HG02973 (cell line): ENCODE measurements around the gene HDAC6.
"Not testable (repeated sequence)": the region's sequence is repeated elsewhere in the genome, so short reads cannot be mapped to it uniquely, and the experiment has no call there.

Experiments
- ATAC-seq: cut with Tn5 transposase; IDR thresholded peaks from one replicate; pipeline ENCODE4 v1.9.1; 2021; ENCODE audit warnings: moderate library complexity; ENCODE audit not compliant: unreplicated experiment

The HDAC6 gene

DNA sequence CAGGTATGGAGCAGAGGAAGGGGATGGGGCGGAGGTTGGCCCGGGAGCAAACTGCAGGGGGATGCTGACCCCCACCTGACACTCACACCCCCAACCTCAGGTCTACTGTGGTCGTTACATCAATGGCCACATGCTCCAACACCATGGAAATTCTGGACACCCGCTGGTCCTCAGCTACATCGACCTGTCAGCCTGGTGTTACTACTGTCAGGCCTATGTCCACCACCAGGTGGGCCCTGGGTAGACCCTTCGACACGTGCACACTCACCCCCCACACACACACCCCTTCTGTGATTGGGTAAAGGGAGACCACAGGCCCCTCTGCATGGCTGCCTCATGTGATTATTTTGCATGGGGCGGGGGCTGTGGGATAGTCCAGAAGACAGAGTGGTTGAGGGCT is 22.2 kb downstream of the HDAC6 start:
- ATAC-seq, result no peak

DNA sequence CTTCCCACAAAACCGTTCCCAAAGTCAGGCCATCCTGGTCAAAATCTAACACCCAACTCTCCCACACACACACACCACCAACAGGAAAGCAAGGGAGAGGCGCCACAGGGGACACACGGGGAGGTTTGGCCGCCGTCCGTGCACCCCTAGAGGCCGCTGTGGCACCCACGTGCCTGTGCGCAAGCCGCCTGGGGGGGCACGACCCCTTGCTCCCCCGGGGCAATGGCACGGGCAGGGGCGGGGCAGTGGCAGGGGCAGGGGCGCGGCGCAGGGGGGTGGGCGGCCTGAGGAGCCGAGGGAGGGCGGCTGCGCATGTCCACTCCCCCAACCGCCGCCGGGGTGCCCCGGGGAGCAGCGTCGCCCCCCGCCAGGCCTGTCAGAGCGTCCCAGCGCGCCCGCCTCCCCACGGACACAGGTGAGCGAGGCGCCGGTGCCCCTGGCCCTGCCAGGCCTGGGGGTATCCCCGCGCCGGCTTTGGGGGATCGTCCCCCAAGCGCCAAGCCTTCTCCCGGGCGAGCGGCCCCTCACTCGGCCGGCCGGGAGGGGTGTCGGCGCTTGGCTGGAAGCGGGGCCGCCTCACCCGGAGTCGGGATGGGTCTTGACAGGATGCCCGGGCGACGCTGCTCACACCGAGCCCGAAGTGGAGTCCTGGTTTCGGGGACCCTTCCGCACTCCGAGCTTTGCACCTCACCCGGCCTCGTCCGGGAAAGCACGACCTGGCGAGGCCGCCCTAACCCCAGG is 24.4 kb downstream of the HDAC6 start, which contains the start of gene ERAS:
Gene ERAS (plus strand): TSS at position 379 of the 741 bp plus-strand sequence. CDS start 2,611 bp downstream, outside the sequence.
- ATAC-seq, result no peak

DNA sequence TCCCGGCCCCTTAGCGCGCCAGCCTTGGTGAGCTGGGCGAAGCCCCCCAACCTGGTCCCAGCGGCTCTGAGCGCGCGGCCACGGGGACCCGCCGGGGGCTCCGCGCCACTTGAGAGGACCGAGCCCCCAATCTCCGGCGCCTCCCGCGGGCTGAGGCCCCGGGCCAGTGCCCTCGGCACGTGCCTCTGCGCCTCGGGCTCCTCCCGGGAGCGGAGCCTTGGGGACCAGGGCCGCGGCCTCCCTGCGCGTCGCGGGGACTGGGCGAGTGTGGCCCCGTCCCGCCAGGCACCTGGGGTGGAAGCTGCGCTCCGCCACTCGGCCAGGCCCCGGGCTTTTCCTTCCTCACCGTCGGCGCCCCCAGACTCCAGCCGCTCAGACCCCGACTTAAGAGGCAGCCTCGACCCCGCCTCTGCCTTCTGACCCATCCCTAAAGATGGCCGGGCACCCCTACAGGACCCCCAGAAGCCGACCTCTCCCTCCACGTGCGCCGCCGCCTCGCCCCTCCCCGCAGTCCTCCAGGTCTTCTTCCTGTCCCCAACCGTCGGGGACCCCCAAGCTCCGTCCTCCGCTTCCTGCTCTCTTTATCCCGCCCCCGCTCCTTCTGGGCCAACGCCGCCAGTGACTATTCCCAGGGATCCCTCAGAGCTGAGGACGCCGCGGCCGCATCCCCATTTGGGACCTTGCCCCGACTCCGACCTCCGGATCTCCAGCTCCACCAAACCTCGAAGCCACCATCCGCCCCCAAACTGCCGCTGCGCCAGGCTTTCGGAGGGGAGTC is 25.2 kb downstream of the HDAC6 start:
- no peak for ATAC-seq

DNA sequence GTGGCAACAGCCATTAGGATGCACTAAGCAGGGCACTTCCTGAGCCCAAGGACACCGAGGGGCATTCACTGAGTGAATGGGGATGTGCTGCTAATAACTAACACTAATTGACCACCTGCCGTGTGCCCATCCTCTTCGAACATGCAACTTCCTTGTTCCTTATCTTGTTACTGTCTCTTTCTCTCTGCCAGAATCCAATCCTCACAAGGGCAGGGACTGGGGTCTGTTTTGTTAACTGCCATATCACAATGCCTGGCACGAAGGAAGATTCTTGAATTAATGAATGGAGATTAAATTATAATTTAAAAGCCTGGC is 25.7 kb downstream of the HDAC6 start:
- no peak for ATAC-seq

DNA sequence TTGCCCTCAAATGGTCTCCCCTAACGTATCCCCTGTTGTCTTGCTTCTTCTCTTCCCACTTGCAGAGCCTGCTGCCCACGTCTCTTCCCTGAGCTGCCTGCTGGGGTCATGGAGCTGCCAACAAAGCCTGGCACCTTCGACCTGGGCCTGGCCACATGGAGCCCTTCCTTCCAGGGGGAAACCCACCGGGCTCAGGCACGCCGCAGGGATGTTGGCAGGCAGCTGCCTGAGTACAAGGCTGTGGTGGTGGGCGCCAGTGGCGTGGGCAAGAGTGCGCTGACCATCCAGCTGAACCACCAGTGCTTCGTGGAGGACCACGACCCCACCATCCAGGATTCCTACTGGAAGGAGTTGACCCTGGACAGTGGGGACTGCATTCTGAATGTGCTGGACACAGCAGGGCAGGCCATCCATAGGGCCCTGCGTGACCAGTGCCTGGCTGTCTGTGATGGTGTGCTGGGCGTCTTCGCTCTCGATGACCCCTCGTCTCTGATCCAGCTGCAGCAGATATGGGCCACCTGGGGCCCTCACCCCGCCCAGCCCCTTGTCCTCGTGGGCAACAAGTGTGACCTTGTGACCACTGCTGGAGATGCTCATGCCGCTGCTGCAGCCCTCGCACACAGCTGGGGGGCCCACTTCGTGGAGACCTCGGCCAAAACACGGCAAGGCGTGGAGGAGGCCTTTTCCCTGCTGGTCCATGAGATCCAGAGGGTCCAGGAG is 27.3 kb downstream of the HDAC6 start:
- ATAC-seq, result no peak

DNA sequence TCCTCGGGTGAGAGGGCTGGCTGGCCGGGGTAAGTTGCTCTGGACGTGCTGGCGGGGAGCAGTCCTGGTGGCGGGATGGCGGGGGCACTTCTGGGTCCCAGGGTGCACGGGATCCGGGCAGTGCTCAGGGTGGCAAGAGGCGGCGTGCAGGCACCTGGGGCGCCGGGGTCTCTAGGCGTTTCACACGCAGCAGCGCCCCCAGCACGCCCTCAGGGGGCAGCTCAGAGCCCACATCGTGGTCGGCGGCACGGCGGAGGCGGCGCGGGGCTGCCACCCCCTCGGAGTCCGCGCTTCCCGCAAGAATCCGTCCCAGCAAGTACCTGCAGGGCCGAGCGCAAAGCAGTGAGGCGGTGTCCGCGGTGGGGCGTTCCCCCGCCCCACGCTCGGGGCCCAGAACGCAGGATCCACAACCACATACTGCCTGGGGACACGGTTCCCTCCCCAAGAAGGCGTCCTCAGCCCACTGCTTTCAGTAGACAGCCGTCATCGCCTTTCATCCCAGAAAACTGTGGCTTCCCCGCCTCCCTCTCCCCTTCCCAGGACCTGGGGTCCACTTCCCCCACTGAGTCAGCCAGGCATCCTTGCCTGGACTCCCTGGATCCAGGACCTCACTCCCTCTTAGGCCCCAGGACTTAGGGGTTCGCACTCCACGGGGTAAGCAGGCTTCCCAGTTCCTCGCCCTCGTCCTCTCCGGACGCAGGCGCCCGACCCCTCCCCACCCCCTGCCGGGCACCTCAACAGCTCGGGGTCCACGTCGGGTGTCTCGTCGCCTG is 29.5 kb downstream of the HDAC6 start:
- ATAC-seq, result no peak

DNA sequence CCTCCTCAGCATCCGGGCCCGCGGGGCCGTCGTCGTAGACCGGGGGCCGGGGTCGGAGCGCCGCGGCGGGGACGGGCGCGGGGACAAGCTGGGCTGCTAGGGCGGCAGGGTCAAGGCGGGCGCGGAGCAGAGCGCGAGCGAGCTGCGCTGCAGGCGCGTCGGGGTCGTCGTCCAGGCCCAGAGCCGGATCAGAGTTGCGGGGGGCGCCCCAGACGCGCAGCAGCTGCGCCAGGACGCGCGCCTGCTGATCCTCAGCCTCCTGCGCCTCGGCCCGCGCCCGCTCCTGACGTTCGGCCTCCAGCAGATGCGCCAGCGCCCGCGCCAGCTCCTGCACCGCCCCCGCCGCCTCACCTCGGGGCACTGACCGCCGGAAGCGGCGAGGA is 30.0 kb downstream of the HDAC6 start:
- no peak for ATAC-seq

DNA sequence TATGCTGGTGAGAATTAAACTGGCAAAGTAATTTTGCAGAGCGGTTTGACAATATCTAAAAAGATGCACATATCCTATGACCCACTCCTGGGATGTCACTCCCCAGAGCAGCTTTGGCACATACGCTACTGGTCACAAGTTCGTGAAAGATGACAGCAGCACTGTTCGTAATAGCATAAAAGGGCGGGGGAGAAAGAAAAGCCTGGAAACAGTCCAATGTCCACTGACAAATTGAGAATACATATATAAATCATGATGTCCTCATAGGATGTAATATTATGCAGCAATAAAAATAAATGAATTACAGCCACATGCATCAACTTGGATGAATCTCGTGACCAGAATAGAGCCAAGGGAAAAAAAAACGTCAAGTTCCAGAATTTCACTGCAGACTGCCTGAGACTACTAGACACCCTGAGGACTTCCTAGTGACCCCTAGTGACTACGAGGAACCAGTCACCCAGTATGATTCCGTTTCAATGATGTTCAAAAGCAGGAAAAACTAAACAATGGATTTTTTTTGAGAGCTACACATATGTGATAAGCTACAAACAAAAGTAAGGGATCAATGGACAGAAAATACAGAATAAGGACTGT is 31.8 kb downstream of the HDAC6 start:
- ATAC-seq, result no peak

DNA sequence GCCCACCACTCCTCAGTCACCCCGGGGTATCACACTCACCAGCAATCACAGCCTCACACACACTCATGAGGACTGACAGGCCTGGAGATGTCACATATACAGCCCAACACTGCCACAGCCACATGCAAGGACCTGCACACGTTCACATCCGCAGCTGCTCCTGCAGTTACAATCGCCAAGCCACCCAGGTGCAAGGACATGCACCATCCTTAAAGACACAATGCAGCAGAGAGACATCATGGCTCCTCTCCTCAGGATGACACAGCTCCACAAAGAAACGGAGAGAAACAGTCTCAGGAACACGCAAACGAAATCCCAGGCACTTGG is 32.5 kb downstream of the HDAC6 start:
- ATAC-seq, result no peak

DNA sequence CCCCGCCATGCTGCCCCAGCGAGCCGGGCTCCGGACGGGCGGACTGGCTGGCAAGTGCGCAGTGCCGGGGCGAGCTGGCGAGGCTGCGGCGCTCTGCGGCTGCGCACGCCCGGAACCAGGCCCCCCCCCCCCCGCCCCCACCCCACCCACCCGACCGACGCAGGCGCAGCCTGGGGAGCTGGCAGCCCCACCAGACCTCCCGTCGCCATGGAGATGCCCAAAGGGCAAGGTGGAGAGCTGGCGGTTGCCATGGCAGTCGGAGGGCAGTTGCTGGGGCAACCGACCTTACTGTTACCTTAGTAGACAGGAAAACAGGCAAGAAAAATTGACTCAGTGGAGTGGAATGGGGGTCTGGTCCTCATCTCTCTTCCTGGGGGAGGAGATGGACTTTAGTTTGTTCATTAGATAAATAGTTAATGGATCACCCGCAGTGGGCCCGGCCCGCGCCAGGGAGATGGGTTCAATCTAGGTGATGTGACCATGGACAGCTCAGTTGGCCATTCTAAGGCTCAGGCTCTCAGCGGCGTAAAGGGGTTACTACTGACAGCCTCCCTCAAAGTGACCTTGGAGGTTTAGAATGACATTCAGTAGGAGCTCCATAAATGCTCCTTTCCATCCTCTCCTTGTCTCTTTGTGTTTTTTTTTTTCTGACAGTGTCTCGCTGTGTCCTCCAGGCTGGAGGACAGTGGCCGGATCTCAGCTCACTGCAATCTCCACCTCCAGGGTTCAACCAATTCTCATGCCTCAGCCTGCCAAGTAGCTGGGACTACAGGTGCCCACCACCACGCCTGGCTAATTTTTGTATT is 33.9 kb downstream of the HDAC6 start, which contains the start of gene PCSK1N:
Gene PCSK1N (minus strand): TSS at position 87 of the 806 bp plus-strand sequence. CDS start 78 bp downstream, at position 9.
- ATAC-seq, result no peak

DNA sequence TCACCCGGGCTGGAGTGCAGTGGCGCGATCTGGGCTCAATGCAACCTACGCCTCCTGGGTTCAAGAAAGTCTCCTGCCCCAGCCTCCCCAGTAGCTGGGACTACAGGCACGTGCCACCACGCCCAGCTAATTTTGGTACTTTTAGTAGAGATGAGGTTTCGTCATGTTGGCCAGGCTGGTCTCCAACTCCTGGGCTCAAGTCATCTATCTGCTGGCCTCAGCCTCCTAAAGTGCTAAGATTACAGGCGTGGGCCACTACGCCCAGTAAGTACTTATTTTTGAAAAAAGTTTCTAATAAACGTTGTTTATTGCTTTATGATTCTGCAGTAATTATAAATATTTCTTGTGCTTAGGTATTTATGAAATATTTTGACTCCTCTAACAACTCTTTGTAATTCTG is 37.8 kb downstream of the HDAC6 start:
- no peak for ATAC-seq

DNA sequence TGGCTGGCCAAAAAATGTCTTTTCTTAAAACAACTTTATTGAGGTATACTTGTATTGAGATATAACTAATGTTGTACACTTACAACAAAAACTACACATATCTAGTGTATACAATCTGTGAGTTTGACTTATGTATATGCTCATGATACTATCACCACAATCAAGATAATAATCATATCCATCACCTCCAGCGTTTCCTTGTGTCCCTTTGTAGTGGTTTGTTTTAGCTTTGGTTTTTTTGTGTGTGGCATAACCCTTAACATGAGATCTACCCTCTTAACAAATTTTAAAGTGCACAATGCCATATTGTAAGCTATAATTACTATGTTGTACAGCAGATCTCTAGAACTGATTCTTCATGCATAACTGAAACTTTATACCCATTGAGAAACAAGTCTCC is 47.0 kb downstream of the HDAC6 start:
- ATAC-seq, result no peak

DNA sequence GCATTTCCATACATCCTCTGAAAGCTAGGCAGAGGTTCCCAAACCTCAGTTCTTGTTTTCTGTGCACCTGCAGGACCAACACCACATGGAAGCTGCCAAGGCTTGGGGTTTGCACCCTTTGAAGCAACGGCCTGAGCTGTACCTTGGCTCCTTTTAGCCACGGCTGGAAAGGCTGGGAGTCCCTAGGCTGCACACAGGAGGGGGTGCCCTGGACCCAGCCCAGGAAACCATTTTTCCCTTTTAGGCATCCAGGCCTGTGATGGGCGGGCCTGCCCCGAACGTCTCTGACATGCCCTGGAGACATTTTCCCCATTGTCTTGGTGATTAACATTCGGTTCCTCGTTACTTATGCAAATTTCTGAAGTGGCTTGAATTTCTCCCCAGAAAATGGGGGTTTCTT is 51.0 kb downstream of the HDAC6 start:
- no peak for ATAC-seq

DNA sequence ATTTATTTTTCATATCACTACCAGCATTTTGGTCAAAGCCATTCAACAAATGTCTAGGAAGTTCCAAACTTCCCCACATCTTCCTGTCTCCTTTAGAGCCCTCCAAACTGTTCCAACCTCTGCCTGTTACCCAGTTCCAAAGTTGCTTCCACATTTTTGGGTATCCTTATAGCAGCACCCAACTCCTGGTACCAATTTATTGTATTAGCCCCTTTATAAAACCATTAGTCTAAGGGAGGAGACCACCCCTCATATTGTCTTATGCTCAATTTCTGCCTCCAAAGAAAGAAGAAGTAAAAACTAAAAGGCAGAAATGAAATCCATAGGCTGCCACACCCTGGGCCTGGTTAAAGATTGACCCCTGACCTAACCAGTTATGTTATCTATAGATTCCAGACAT is 51.6 kb downstream of the HDAC6 start:
- ATAC-seq, result not testable (repeated sequence)

DNA sequence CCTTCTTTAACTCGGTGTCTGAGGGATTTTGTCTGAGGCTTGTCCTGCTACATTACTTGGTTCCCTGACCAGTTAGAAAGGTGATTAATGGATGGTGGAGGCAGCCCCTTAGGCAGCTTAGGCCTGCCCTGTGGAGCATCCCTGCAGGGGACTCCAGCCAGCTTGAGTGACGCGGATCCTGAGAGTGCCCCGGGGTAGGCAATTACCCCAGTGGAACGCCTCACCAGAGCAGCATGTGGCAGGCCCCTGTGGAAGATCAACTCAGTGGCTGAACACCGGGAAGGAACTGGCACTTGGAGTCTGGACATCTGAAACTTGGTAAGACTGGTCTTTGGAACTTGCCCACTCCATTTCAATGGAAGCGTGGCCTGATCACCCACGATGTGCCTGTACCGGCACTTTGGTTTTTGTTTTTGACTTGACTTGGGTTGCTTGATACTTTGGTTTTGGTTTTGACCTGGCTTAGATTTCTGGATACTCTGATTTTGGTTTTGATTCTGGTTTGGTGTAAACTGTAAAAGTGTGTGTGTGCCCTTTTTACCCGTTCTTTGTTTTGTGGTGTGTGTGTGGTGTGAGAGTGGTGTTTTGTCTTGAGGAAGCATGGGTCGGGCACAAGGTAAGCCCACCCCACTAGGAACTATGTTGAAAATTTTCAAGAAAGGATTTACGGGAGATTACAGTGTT is 52.4 kb downstream of the HDAC6 start:
- ATAC-seq, result not testable (repeated sequence)

DNA sequence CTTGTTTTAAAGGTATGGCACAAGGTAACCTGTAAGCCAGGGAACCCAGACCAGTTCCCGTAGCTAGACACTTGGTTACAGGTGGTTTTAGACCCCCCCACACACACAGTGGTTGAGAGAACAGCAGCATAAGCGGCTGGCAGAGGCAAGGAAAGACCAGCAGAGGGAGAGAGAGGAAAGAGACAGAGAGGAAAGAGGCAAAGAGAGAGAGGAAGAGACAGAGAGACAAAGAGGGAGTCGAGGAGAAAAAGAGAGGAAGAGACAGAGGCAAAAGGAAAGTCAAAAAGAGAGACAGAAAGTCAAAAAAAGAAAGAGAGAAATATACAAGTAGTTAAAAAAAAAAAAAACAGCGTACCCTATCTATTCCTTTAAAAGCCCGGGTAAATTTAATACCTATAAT is 53.0 kb downstream of the HDAC6 start:
- ATAC-seq, result no peak

DNA sequence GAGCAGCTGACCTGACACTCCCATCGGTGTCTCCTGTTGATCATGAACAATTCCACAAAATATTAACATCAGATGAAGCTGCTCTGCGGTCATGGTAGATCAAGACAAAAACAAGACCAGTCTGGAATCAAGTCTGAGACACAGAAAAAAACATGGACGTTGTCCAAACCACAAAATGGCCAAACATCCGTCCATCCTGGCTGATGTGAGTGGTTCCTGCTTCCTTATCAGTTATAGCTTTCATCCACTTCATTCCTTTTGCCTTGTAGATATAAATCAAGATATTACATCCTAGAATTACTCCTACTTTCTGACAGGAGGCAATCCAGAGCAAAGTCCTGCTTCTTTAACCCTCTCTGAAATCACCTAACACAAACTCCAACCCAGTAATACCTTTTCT is 62.3 kb downstream of the HDAC6 start:
- ATAC-seq, result no peak

DNA sequence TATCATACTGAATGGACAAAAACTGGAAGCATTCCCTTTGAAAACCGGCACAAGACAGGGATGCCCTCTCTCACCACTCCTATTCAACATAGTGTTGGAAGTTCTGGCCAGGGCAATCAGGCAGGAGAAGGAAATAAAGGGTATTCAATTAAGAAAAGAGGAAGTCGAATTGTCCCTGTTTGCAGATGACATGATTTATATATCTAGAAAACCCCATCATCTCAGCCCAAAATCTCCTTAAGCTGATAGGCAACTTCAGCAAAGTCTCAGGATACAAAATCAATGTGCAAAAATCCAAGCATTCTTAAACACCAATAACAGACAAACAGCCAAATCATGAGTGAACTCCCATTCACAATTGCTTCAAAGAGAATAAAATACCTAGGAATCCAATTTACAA is 70.2 kb downstream of the HDAC6 start:
- ATAC-seq, result not testable (repeated sequence)
